Esophagus mucosa (tissue), 1 donor: ENCODE measurements around the gene KRI1. TPM values are rescaled to one million over a fixed set of nuclear protein-coding genes. Genes with fewer than 3 reads are reported as not detected.

Experiments
- ATAC-seq: fragments of 200-7000 bp; cut with Tn5 transposase; one replicate; pipeline ENCODE4 v1.9.1; 2020
- total RNA-seq: library from RNA; stranded (reverse); gene quantifications from one replicate; pipeline ENCODE4 v1.2.4, GENCODE V29; 2023
- donor health status: DM: yes; HTN: yes; CAD: no.

Gene KRI1
- total RNA-seq, 1 donor from 2014 or later, result 22.5 TPM

DNA sequence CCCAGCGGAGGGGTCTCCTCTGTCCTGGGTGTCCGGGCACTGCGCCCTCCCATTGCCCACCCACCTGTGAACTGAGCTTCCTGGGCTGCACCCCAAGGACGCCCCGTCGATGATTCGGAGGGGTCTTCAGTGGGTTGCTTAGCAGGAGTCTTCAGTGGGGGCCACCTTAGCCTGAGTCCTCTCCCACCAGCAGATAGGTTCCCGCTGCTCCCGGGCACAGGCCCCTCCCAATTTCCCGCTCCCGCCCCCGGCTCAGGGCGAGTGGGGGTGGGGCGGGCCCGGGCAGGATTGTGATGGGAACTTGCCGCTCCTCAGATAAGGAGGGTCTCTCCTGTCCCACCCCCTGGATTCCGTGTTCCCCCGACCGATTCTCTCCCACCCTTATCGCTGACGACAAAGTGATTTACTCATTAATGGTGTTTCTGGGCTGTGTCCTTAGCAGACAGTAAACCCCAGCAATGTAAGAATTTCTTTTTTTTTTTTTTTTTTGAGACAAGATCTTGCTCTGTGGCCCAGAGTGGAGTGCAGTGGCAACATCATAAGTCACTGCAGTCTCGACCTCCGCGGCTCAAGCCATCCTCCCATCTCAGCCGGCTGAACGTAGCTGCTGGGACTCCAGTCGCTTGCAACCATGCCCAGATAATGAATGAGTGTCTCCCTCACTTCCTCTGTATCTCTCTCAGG is 47.9 kb downstream of the KRI1 start:
- ATAC-seq, result peak; percentile 18

- ATAC-seq, result peak; percentile 24
These were observed 48.5 kb downstream of the KRI1 start, which contains the start of gene S1PR5 for GRCh38 chr19:10517361-10517759. Gene S1PR5, minus strand, starts transcription at chr19:10517447. Its CDS starts 2,436 bp downstream, at chr19:10515011.

DNA sequence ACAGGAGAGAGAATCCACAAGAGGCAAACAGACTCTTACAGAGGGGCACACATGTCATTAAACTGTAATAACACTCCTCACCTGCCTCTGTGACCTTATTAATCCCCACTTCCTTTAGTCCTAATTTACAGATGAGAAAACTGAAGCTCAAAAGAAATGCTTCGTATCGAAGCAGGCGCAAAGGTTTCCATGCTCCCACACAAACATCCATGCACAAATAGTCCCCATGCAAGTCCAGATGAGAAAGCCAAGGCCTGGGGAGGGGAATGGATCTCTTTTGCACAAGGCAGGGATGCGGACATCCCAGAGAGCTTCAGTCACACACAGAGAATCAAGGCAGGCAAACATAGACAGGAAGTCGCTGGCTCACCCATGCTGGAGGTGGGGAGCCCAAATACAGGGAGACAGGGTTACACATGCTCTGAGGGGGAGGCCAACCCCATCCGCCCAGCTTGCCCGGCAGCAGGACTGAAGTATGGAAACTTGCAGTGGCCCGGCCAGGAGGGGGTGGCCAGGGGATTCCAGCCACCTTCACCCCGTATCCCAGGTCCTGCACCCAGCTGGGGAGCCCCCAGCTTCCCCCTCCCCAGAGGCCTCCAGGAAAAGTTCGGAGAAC is 49.0 kb downstream of the KRI1 start:
- ATAC-seq, result peak; percentile 35

- ATAC-seq, result no peak
These were observed 49.8 kb downstream of the KRI1 start for GRCh38 chr19:10516064-10516385.

GRCh38 chr19:10514211-10515145 is 51.3 kb downstream of the KRI1 start:
- no peak for ATAC-seq

DNA sequence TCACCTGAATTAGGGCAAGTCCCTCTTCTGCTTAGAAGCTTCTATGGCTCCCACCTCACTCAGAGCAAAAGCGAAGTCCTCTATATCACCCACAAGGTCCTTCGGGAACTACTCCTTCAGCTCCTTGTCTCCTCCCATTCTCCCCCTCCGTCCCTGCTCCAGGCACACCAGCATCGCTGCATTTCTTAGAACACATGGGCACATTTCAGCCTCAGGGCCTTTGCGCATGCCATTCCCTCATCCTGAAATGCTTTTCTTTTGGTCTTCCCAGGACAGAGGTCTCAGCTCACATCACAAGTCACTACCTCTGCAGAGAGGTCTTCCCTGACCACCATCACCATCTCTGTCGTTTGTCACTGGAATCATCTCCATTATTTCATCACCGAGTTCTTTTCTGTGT is 52.6 kb downstream of the KRI1 start:
- no peak for ATAC-seq

DNA sequence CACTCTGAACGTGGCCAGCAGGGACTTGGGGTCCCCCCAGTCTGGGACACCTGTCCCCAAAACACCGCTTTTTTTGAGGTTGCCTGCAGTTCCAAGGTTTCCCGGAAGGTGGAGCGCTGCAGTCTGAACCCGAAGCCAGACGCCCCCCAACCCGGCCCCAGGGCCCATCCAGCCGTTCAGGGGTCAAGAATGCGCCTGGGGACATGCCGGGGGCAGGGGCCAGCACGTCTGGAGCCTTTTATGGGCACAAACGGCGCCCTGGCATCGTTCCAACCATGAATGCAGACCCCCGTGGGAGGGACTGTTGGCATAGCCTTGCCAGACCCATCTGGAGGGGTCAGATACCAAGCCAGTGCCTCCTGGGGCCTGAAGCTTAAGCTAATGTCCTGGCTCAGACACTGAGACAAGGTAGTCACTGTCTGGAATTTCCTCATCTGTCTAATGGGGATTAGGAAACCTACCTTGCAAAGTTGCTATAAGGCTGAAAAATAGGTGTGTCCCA is 55.5 kb downstream of the KRI1 start:
- peak; percentile 80 for ATAC-seq

DNA sequence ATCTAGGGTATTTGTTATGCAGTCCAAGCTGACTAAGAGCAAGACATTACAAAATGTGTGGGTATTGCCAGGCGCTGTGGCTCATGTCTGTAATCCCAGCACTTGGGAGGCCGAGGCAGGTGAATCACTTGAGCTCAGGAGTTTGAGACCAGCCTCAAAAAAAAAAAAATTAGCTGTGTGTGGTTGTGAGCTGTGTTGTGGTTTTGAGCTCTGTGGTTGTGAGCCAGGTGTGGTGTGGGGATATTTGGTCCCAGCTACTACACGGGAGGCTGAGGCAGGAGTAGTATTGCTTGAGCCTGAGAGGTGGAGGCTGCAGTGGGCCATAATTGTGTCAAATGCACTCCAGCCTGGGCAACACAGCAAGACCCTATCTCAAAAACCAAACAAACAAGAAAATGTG is 57.1 kb downstream of the KRI1 start:
- peak; percentile 10 for ATAC-seq

- no peak for ATAC-seq
These were observed 57.8 kb downstream of the KRI1 start for GRCh38 chr19:10508036-10508435.

DNA sequence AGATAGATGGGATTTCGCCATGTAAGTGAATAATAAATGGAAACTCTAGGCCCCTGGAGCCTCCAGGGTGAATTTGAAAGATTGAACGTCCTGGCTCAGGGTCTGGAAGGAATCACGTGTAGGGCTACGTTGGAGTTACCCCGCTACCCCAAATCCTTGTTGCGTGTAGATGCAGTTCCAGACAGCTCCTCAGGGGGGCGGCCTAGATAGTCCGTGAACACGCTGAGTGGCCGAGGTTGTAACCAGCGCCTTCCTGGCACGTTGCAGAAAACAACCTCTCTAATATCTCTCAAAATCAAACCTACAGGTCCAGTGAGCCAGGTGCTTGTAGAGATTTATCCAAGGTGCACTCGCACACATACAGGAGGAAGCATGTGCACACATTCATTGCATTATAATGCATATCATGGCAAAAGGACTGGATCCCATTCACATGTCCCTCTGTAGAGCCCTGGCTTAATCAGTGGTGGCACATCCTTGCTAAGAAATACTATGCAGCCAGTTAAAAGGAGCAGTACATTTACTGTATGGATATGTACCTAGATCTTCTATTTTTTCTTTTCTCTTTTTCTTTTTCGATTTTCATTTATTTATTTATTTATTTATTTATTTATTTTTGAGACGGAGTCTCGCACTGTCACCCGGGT is 60.1 kb downstream of the KRI1 start:
- peak; percentile 41 for ATAC-seq

Other genes starting within 250 kb of the KRI1 start
- 11.3 TPM for gene FDX2, start 250.0 kb downstream of the KRI1 start, total RNA-seq
- 19.6 TPM for gene RAVER1, start 232.5 kb downstream of the KRI1 start, total RNA-seq
- gene ICAM3, start 226.4 kb downstream of the KRI1 start, total RNA-seq, result 7.6 TPM
- gene TYK2, start 185.4 kb downstream of the KRI1 start, total RNA-seq, result 51.1 TPM
- gene CDC37, start 162.5 kb downstream of the KRI1 start, total RNA-seq, result 86.5 TPM
- gene PDE4A, start 145.5 kb downstream of the KRI1 start, total RNA-seq, result 0.92 TPM
- gene KEAP1, start 62.7 kb downstream of the KRI1 start, total RNA-seq, result 60.6 TPM
- gene S1PR5, start 48.6 kb downstream of the KRI1 start, total RNA-seq, result 7.9 TPM
- 42.2 TPM for gene ATG4D, start 22.1 kb downstream of the KRI1 start, total RNA-seq
- gene CDKN2D, start 3.0 kb upstream of the KRI1 start, total RNA-seq, result 8.4 TPM
- 61.5 TPM for gene AP1M2, start 21.3 kb upstream of the KRI1 start, total RNA-seq
- 109 TPM for gene SLC44A2, start 59.5 kb upstream of the KRI1 start, total RNA-seq
- gene ILF3, start 88.3 kb upstream of the KRI1 start, total RNA-seq, result 160 TPM
- 30.5 TPM for gene QTRT1, start 135.4 kb upstream of the KRI1 start, total RNA-seq
- 79.8 TPM for gene DNM2, start 152.1 kb upstream of the KRI1 start, total RNA-seq